HG03558 (cell line): ENCODE data around the gene COBL.

Experiments used
- ATAC-seq: cut with Tn5 transposase; IDR thresholded peaks from one replicate; pipeline ENCODE4 v1.9.1; 2021; ENCODE audit warnings: moderate number of reproducible peaks; ENCODE audit not compliant: unreplicated experiment; ENCODE audit errors: extremely low read depth

The COBL gene

GRCh38 chr7:51278797-51279196 is 37.8 kb downstream of the COBL start:
- no peak for ATAC-seq

GRCh38 chr7:51276967-51277366 is 39.6 kb downstream of the COBL start:
- no peak for ATAC-seq

GRCh38 chr7:51276091-51276605 is 40.5 kb downstream of the COBL start:
- ATAC-seq: no peak

- no peak for ATAC-seq
These were observed 41.1 kb downstream of the COBL start for GRCh38 chr7:51275532-51275931.

- no peak for ATAC-seq
These were observed 41.7 kb downstream of the COBL start for GRCh38 chr7:51274955-51275354.

GRCh38 chr7:51274001-51274400 is 42.6 kb downstream of the COBL start:
- ATAC-seq: no peak

GRCh38 chr7:51273360-51273759 is 43.2 kb downstream of the COBL start:
- ATAC-seq: no peak

- ATAC-seq: no peak
These were observed 45.6 kb downstream of the COBL start for GRCh38 chr7:51270965-51271364.

- ATAC-seq: no peak
These were observed 46.7 kb downstream of the COBL start for GRCh38 chr7:51269911-51270310.

- no peak for ATAC-seq
These were observed 47.3 kb downstream of the COBL start for GRCh38 chr7:51269321-51269720.

- no peak for ATAC-seq
These were observed 47.8 kb downstream of the COBL start for GRCh38 chr7:51268859-51269258.

- no peak for ATAC-seq
These were observed 49.4 kb downstream of the COBL start for GRCh38 chr7:51267169-51267568.

- ATAC-seq: no peak
These were observed 51.3 kb downstream of the COBL start for GRCh38 chr7:51265066-51265907.

GRCh38 chr7:51263631-51264484 is 52.8 kb downstream of the COBL start:
- ATAC-seq: no peak

GRCh38 chr7:51262796-51263531 is 53.6 kb downstream of the COBL start:
- ATAC-seq: no peak

- no peak for ATAC-seq
These were observed 54.4 kb downstream of the COBL start for GRCh38 chr7:51261950-51262795.

- no peak for ATAC-seq
These were observed 55.3 kb downstream of the COBL start for GRCh38 chr7:51261117-51261835.

- ATAC-seq: no peak
These were observed 56.1 kb downstream of the COBL start for GRCh38 chr7:51260516-51260915.

- ATAC-seq: no peak
These were observed 56.8 kb downstream of the COBL start for GRCh38 chr7:51259766-51260165.
